SK-N-MC (cell line): ENCODE measurements around the gene RAI14.

Experiments used
- DNase-seq: peaks from one replicate; pipeline ENCODE4 v3.0.0-alpha.2; 2011; ENCODE audit warnings: low read depth, low spot score
- H3K27ac ChIP-seq: fragments of 200-600 bp; sonication (generic); 2 replicates; pipeline ENCODE4 v1.5.1; 2016; ENCODE audit warnings: mixed run types
- H3K36me3 ChIP-seq: fragments of 200-600 bp; sonication (generic); 2 replicates; pipeline ENCODE4 v1.6.1; 2017; ENCODE audit warnings: antibody characterized with exemption, low read length, mixed read lengths; ENCODE audit not compliant: insufficient read depth
- H3K4me3 ChIP-seq: fragments of 200-600 bp; sonication (generic); 2 replicates; pipeline ENCODE4 v1.5.1; 2016
- H3K9ac ChIP-seq: fragments of 200-600 bp; sonication (generic); 2 replicates; pipeline ENCODE4 v1.8.0; 2017; ENCODE audit warnings: mixed run types, mixed read lengths; ENCODE audit not compliant: insufficient read length
- H3K9me3 ChIP-seq: fragments of 200-600 bp; sonication (generic); 2 replicates; pipeline ENCODE4 v1.6.1; 2017; ENCODE audit warnings: low read depth, mild to moderate bottlenecking, antibody characterized with exemption, low read length, moderate library complexity, mixed read lengths
- EZH2 ChIP-seq: fragments of 200-600 bp; sonication (generic); IDR thresholded peaks from one replicate; pipeline ENCODE4 v1.6.1; 2017; ENCODE audit warnings: antibody characterized with exemption
- FOXP2 ChIP-seq: optimal IDR thresholded peaks from 2 replicates; pipeline ENCODE3; 2011; ENCODE audit warnings: mild to moderate bottlenecking, moderate library complexity; ENCODE audit not compliant: insufficient read depth; ENCODE audit errors: extremely low read length, control extremely low read depth
- POLR2AphosphoS5 ChIP-seq: IDR thresholded peaks from 2 replicates; pipeline ENCODE4 v1.6.1; 2012; ENCODE audit warnings: mild to moderate bottlenecking, low read depth, low read length, borderline replicate concordance

RAI14 gene

GRCh38 chr5:34857161-34857560, 201.0 kb downstream of the RAI14 start:
- Histone ChIP-seq H3K9me3 (no peaks in the 10 kb centered on the region), H3K4me3 (no peak overlapping the region), H3K36me3 (no peaks in the 10 kb centered on the region), H3K9ac (no peak overlapping the region), H3K27ac (no peak overlapping the region)
- no peak for DNase-seq
- TF ChIP-seq POLR2AphosphoS5, result no peak
- no peak for TF ChIP-seq FOXP2
- TF ChIP-seq EZH2, result no peak

- TF ChIP-seq FOXP2 (no peak), EZH2 (no peak), POLR2AphosphoS5 (no peak)
- H3K27ac ChIP-seq, result no peak overlapping the region
- H3K9ac ChIP-seq, result no peak overlapping the region
- H3K36me3 ChIP-seq, result no peaks in the 10 kb centered on the region
- H3K4me3 ChIP-seq, result no peak overlapping the region
- no peaks in the 10 kb centered on the region for H3K9me3 ChIP-seq
- DNase-seq, result no peak
Measured at GRCh38 chr5:34857894-34858293, 201.8 kb downstream of the RAI14 start.

- no peak overlapping the region for H3K9ac ChIP-seq
- no peak overlapping the region for H3K27ac ChIP-seq
- no peak overlapping the region for H3K4me3 ChIP-seq
- H3K36me3 ChIP-seq, result no peaks in the 10 kb centered on the region
- H3K9me3 ChIP-seq, result no peaks in the 10 kb centered on the region
- no peak for DNase-seq
- TF ChIP-seq POLR2AphosphoS5 (no peak), FOXP2 (no peak), EZH2 (no peak)
Measured at GRCh38 chr5:34858790-34859189, 202.7 kb downstream of the RAI14 start.

DNA sequence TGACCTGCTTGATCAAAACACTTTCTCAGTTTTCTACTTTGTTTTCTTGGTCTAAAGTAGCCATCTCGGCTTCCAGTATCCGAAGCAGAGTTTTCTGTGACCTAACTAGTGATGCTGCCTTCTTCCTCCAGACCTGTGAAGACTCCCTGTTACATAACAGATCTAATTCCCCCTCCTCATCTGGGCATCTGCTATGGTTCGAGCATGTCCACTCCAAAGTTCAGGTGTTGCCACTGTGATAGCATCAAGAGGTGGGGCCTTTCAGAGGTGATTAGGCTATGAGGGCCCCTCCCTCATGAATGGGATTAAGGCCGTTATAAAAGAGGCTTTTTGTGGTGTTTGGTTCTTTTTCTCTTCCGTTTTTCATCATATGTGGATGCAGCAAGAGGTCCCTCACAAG, 203.1 kb downstream of the RAI14 start:
- no peaks in the 10 kb centered on the region for H3K9me3 ChIP-seq
- no peak overlapping the region for H3K27ac ChIP-seq
- no peak for DNase-seq
- no peak overlapping the region for H3K9ac ChIP-seq
- TF ChIP-seq FOXP2 (no peak), EZH2 (no peak), POLR2AphosphoS5 (no peak)
- H3K4me3 ChIP-seq, result no peak overlapping the region
- no peaks in the 10 kb centered on the region for H3K36me3 ChIP-seq

DNA sequence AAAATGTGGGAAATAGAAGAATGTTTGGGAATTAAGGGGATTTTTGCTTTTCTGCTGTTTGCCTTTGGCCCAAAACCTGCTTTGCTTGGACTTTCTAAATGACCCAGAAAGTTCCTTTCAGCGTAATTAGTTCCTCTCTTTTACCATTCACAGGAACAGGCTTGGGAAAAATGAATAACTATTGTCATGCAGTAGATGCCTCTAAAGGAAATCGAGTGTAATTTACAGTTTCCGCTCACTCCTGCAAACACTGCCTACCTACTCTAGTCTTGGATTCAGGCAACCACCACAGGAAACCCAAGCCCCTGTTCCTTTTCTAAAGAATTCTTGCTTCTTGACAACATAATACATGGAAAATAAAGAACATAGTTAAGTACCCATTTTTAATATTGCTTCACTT, 207.8 kb downstream of the RAI14 start:
- no peaks in the 10 kb centered on the region for H3K9me3 ChIP-seq
- no peak overlapping the region for H3K4me3 ChIP-seq
- no peak for TF ChIP-seq POLR2AphosphoS5
- H3K9ac ChIP-seq, result no peak overlapping the region
- H3K27ac ChIP-seq, result no peak overlapping the region
- DNase-seq, result no peak
- no peaks in the 10 kb centered on the region for H3K36me3 ChIP-seq

- Histone ChIP-seq H3K9me3 (no peaks in the 10 kb centered on the region), H3K9ac (no peak overlapping the region), H3K36me3 (no peaks in the 10 kb centered on the region), H3K27ac (no peak overlapping the region), H3K4me3 (no peak overlapping the region)
- DNase-seq, result no peak
- TF ChIP-seq FOXP2, result no peak
- TF ChIP-seq POLR2AphosphoS5, result no peak
- TF ChIP-seq EZH2, result no peak
Measured at GRCh38 chr5:34865091-34865490, 209.0 kb downstream of the RAI14 start.

DNA sequence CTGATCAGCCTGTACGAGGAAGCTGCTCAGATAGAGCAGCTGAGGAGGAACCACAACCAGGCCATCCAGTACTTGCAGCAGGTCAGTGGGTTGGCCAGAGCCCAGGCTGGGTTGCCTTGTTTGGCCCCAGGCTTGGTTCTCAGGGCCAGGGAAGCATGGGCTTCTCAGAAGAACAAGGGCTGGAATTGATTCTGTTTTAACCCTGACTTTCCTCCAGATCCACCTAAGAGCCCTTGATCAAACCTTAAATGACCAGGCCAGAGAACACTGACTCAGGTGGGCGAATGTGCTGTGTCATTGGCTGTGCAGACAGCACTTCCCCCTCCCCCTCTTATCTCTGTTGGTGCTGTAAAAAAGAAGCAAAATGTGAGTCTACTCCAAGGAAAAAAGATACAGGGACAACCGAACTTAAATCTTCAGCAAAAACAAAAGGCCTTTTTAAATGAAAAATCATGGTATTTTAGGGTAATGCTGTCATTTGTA, 210.9 kb downstream of the RAI14 start:
- DNase-seq, result no peak
- TF ChIP-seq FOXP2, result no peak
- no peak for TF ChIP-seq POLR2AphosphoS5
- TF ChIP-seq EZH2, result no peak
- no peaks in the 10 kb centered on the region for H3K9me3 ChIP-seq
- H3K27ac ChIP-seq, result no peak overlapping the region
- H3K4me3 ChIP-seq, result no peak overlapping the region
- no peak overlapping the region for H3K9ac ChIP-seq
- H3K36me3 ChIP-seq, result no peaks in the 10 kb centered on the region

GRCh38 chr5:34867660-34868059, 211.5 kb downstream of the RAI14 start:
- H3K36me3 ChIP-seq, result no peaks in the 10 kb centered on the region
- no peak overlapping the region for H3K27ac ChIP-seq
- H3K4me3 ChIP-seq, result no peak overlapping the region
- no peak for TF ChIP-seq EZH2
- no peak for TF ChIP-seq POLR2AphosphoS5
- TF ChIP-seq FOXP2, result no peak
- no peak for DNase-seq
- H3K9me3 ChIP-seq, result no peaks in the 10 kb centered on the region
- no peak overlapping the region for H3K9ac ChIP-seq

DNA sequence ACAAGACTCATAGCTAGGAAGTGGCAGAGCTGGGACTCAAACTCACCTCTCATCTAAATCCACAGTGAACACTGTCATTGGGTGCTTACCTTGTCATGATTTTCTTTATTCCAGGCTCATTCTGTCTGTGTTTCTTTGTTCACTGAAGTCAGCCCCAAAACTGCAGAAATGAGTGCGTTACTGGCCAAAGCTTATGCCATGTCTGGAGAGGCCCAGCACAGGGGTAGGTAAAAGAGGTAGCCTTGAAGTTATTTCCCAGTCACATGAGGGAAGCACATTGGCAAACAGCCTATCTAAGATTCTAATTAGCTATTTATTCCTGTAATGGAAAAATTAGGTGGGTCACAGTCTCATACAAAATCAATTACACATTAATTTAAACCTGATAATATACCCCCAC, 212.7 kb downstream of the RAI14 start:
- H3K9ac ChIP-seq, result no peak overlapping the region
- no peaks in the 10 kb centered on the region for H3K9me3 ChIP-seq
- H3K4me3 ChIP-seq, result no peak overlapping the region
- H3K36me3 ChIP-seq, result no peaks in the 10 kb centered on the region
- no peak for DNase-seq
- no peak for TF ChIP-seq EZH2
- H3K27ac ChIP-seq, result no peak overlapping the region
